Measurements from ENCODE around the gene SLC7A6. TPM values are rescaled to one million over a fixed set of nuclear protein-coding genes. Genes with fewer than 3 reads are reported as not detected.

The SLC7A6 gene
- total and polyA plus RNA-seq, 2 of the 13 experiments (the other 11 are each of a cell fraction or from before 2014, with no cell fraction given): 35.8 to 70.8 TPM

- TF ChIP-seq SMARCE1 (IDR thresholded peaks at IDR 0.05; ENCODE audit: borderline replicate concordance) (no peak), ZFP82 (CRISPR knock-in tag; IDR thresholded peaks at IDR 0.05; ENCODE audit: borderline replicate concordance) (no peak), ZNF414 (CRISPR knock-in tag; IDR thresholded peaks at IDR 0.05) (peak; percentile 70; the same call in 1 of the 2 replicates), ZNF260 (CRISPR knock-in tag; IDR thresholded peaks at IDR 0.05; ENCODE audit: borderline replicate concordance, low read depth) (no peak), ZBTB44 (CRISPR knock-in tag; IDR thresholded peaks at IDR 0.05) (0 out of 2 replicates have a peak, but pooled peaks have one; percentile 69), ZNF142 (CRISPR knock-in tag; IDR thresholded peaks at IDR 0.05) (no peak; the same call in 1 of the 2 replicates), ZNF318 (CRISPR knock-in tag; IDR thresholded peaks at IDR 0.05) (peak; percentile 93; the same call in 1 of the 2 replicates), ZNF597 (CRISPR knock-in tag; IDR thresholded peaks at IDR 0.05) (no peak)
Measured at GRCh38 chr16:68257906-68258800, 6.2 kb upstream of the SLC7A6 start (continued).
